Measurements from ENCODE around the gene TCF3. TPM values are rescaled to one million over a fixed set of nuclear protein-coding genes. Genes with fewer than 3 reads are reported as not detected.

TCF3 gene
- total and polyA plus RNA-seq, 2 of the 8 experiments (the other 6 are each of a cell fraction or from before 2014, with no cell fraction given), result 241 to 348 TPM

DNA sequence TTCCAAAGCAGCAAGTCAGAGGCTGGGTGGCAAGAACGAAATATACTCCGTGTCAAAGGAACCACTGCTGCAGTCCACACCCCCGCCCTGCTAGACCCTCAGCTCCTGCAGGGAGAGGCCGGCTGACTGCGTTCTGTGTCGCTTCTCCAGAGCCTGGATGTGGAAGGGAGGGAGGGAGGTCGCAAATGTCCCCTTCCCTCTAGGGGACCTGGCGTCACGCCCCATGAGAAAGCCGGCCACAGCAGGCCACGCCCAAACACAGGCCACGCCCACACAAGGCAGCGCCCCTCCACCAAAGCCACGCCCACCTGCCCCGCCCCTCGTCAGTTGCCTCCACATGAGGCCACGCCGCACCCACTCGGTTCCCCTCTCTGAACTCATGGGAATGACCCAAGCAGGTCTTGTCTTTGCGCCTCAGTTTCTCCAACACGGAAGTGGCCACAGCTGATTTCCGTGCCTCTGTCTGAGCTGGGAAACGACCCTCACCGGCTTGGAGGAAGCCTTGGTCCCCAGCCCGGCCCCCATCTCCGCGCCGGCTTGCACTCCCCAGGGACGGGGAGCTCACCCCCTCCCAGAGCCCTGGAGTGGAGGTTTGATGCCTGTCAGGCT, 38.4 kb upstream of the TCF3 start (continued):
- TF ChIP-seq CBX5 (IDR thresholded peaks at IDR 0.05; ENCODE audit: low read depth, low read length) (no peak), SIX5 (IDR thresholded peaks at IDR 0.05; ENCODE audit: low read depth, low read length) (no peak), EZH2 (IDR thresholded peaks at IDR 0.05; ENCODE audit: low read depth, low read length, severe bottlenecking) (no peak), EGR1 (IDR thresholded peaks at IDR 0.05; ENCODE audit: borderline replicate concordance, low read depth, low read length) (no peak), YY1 (IDR thresholded peaks at IDR 0.05; ENCODE audit: low read depth, low read length) (no peak), TCF12 (IDR thresholded peaks at IDR 0.05; ENCODE audit: low read depth, low read length) (no peak), MAFK (IDR thresholded peaks at IDR 0.05; ENCODE audit: low read depth, low read length) (no peak), ZNF274 (IDR thresholded peaks at IDR 0.05; ENCODE audit: borderline replicate concordance, extremely low read depth, low read length) (no peak), SUZ12 (IDR thresholded peaks at IDR 0.05; ENCODE audit: low read length) (no peak), SRF (IDR thresholded peaks at IDR 0.05; ENCODE audit: low read depth, low read length) (no peak), KDM1A (IDR thresholded peaks at IDR 0.05; ENCODE audit: borderline replicate concordance, low read length) (peak; percentile 89; the same call in 1 of the 2 replicates)
- TF ChIP-seq, protein P1, sequence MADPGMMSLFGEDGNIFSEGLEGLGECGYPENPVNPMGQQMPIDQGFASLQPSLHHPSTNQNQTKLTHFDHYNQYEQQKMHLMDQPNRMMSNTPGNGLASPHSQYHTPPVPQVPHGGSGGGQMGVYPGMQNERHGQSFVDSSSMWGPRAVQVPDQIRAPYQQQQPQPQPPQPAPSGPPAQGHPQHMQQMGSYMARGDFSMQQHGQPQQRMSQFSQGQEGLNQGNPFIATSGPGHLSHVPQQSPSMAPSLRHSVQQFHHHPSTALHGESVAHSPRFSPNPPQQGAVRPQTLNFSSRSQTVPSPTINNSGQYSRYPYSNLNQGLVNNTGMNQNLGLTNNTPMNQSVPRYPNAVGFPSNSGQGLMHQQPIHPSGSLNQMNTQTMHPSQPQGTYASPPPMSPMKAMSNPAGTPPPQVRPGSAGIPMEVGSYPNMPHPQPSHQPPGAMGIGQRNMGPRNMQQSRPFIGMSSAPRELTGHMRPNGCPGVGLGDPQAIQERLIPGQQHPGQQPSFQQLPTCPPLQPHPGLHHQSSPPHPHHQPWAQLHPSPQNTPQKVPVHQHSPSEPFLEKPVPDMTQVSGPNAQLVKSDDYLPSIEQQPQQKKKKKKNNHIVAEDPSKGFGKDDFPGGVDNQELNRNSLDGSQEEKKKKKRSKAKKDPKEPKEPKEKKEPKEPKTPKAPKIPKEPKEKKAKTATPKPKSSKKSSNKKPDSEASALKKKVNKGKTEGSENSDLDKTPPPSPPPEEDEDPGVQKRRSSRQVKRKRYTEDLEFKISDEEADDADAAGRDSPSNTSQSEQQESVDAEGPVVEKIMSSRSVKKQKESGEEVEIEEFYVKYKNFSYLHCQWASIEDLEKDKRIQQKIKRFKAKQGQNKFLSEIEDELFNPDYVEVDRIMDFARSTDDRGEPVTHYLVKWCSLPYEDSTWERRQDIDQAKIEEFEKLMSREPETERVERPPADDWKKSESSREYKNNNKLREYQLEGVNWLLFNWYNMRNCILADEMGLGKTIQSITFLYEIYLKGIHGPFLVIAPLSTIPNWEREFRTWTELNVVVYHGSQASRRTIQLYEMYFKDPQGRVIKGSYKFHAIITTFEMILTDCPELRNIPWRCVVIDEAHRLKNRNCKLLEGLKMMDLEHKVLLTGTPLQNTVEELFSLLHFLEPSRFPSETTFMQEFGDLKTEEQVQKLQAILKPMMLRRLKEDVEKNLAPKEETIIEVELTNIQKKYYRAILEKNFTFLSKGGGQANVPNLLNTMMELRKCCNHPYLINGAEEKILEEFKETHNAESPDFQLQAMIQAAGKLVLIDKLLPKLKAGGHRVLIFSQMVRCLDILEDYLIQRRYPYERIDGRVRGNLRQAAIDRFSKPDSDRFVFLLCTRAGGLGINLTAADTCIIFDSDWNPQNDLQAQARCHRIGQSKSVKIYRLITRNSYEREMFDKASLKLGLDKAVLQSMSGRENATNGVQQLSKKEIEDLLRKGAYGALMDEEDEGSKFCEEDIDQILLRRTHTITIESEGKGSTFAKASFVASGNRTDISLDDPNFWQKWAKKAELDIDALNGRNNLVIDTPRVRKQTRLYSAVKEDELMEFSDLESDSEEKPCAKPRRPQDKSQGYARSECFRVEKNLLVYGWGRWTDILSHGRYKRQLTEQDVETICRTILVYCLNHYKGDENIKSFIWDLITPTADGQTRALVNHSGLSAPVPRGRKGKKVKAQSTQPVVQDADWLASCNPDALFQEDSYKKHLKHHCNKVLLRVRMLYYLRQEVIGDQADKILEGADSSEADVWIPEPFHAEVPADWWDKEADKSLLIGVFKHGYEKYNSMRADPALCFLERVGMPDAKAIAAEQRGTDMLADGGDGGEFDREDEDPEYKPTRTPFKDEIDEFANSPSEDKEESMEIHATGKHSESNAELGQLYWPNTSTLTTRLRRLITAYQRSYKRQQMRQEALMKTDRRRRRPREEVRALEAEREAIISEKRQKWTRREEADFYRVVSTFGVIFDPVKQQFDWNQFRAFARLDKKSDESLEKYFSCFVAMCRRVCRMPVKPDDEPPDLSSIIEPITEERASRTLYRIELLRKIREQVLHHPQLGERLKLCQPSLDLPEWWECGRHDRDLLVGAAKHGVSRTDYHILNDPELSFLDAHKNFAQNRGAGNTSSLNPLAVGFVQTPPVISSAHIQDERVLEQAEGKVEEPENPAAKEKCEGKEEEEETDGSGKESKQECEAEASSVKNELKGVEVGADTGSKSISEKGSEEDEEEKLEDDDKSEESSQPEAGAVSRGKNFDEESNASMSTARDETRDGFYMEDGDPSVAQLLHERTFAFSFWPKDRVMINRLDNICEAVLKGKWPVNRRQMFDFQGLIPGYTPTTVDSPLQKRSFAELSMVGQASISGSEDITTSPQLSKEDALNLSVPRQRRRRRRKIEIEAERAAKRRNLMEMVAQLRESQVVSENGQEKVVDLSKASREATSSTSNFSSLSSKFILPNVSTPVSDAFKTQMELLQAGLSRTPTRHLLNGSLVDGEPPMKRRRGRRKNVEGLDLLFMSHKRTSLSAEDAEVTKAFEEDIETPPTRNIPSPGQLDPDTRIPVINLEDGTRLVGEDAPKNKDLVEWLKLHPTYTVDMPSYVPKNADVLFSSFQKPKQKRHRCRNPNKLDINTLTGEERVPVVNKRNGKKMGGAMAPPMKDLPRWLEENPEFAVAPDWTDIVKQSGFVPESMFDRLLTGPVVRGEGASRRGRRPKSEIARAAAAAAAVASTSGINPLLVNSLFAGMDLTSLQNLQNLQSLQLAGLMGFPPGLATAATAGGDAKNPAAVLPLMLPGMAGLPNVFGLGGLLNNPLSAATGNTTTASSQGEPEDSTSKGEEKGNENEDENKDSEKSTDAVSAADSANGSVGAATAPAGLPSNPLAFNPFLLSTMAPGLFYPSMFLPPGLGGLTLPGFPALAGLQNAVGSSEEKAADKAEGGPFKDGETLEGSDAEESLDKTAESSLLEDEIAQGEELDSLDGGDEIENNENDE (IDR thresholded peaks at IDR 0.05; ENCODE audit: insufficient replicate concordance, low read length), result no peak

Data from H1 (cell line).